Measurements from ENCODE around the gene UBE2D4.
A peak's percentile ranks its signal among the peaks of the same experiment; 100 is the strongest.
"Not testable (repeated sequence)": the region's sequence is repeated elsewhere in the genome, so short reads cannot be mapped to it uniquely, and the experiment has no call there.

The UBE2D4 gene

DNA sequence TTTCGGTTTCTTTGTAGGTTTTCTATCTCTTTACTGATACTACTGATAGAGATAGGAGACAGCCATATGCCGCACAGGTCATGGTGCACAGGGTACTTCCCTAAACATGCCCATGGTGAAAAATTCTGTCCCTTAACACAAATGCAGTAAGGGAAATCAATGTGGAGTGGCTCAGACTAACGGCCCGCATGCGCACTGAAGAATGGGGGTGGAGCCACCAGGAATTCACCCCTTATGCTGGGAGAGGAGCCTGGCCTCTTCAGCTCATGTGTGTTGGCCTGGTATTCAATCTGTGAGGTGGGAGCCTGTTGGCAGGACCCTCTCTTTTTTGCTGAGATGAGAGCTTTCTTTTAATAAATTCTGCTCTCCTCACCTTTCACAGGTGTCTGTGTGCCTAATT is 11.4 kb upstream of the UBE2D4 start:
- no peak for DNase-seq

DNA sequence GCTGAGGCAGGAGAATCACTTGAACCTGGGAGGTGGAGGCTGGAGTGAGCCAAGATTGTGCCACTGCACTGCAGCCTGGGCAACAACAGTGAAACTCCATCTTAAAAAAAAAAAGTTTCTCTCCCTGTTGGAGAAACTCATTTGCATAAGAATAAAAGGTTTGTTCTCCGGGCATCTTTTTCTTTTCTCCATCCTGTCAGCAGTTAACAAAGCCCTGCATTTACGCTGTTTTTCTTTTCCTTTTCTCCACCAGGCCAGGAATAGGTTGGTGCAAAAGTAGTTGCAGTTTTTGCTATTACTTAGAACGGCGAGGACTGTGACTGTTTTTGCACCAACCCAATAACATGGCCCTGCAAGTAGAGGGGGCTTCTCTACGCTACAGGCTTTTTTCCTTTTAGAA is 10.3 kb upstream of the UBE2D4 start:
- no peak for DNase-seq

DNA sequence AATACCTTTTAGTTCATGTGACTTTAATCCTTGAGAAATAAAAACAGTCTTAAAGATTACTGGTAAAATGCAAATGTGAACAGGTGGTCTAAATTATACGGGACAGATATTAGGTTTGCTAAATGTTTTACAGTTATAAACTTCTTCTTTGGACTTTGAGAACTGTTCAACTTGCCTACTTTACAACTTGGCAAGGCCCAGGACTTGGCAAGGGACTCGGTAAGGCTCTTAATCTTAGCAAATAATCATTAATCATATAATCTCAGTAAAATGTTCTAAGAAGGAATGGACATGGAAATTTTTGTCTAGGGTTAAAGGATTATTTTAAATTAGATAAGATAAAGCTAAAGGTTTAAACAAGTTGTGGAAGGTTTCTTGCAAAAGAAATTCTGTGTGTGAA is 4.8 kb upstream of the UBE2D4 start:
- DNase-seq = no peak

DNA sequence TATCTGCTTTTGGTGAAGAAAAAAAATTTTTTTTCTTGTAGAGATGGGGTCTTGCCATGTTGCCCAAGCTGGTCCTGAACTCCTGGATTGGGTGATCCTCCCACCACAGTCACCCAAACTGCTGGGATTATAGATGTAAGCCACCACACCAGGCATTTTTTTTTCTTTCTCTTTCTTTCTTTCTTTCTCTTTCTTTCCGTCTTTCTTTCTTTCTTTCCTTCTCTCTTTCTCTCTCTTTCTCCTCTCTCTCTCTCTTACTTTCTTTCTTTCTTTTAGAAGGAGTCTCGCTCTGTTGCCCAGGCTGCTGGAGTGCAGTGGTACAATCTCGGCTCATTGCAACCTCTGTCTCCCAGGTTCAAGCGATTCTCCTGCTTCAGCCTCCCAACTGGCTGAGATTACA is 3.5 kb upstream of the UBE2D4 start:
- no peak for DNase-seq

DNA sequence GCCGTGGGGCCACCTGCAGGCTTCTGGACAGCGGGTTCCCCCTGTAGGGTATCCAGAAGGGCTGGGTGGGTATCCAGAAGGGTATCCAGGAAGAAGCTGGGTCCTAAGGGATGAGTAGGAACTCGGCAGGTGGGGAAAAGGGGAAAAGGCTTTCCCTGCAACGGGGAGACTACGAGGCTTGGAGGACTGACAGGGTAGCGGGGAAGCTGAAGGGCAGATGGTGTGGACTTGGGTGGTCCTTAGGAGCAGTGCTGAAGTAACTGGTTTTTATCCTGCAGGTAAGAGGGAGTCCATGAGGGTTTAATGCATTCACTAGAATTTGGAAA is 525 bp downstream of the UBE2D4 start:
- DNase-seq = no peak

DNA sequence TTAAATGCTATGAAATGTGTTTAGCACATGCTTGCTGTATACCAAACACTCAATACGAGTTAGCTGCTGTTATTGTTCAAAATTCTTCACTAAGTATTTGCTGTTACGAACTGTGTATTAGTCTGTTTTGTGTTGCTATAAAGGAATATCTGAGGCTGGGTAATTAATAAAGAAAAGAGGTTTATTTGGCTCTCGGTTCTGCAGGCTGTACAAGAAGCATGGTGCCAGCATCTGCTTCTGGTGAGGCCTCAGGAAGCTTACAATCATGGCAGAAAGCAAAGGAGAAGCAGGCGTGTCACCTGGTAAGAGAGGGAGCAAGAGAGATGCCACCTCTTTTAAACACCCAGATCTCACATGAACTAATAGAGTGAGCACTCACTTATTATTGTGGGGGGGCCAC is 1.6 kb downstream of the UBE2D4 start:
- DNase-seq = no peak

DNA sequence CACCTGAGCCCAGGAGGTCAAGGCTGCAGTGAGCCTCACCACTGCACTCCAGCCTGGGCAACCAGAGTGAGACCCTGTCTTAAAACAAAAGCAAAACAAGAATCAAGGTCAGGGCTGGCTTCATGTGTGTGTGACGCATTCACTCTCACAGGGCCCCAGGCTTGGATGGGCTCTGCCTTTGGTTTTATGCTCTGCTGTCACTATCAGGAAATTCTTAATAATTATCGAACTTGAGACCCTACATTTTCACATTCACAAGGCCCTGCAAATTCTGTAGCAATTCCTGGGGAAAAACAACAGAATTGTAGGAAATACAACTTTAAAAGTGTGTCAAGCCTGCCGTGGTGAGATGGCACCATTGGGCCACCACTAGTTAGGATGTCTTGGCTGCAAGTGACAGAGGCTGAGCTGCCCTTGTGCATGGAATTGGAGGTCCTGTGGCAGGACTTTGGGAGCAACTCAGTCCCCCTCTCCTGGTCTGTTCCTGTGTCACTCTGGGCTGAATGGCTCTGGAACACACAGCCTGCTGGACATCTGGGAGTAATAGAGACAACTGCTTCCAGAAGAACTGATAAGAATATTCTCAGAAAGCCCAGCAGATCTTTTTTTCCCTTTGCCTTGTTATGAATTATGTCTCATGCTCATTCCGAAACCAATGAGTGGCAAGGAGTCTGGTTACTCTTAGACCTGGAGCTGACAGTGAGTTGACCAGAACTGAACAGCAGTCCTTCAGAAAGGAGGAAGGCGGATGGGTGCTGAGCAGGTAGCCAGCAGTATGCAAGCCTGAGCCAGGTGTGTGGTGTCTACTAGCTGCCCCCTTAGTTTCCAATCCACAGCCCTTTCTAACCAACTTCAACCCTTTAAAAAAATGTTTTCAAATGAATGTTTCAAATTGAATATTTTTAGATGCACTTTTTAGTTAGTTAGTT is 3.6 kb downstream of the UBE2D4 start:
- DNase-seq = no peak

GRCh38 chr7:43931346-43931745 is 5.1 kb downstream of the UBE2D4 start:
- peak; percentile 9 for DNase-seq

DNA sequence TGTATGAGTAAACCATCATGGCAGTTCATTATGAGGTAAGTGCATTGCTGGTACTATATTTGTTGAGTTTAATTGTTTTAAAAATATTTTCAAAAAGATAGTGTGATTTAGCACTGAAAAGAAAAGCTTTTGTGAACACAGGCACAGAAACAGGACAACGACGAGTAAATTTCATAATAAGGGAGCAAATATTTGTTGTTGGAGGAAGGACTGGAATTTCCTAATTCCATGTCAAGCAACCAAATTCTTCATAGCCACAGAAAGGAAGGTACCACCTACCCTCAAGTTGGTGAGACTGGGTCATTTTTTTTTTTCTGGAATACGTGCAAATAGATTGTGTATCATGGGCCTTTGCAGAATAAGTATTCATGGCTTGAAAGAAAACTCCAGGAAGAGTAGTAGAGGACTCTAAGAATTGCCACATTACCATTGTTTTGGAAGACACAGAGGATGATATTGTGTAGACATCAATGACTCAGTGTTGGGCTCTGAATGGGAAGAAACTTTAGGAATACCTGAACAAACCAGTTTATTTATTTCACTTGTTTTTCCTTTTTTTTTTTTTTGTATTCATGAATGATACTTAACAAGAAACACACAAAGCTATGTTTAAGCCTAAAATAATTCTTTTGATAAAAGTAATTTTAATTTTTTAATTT is 7.8 kb downstream of the UBE2D4 start:
- DNase-seq = no peak

- DNase-seq = no peak
These were observed 11.2 kb downstream of the UBE2D4 start for GRCh38 chr7:43937444-43937843.

DNA sequence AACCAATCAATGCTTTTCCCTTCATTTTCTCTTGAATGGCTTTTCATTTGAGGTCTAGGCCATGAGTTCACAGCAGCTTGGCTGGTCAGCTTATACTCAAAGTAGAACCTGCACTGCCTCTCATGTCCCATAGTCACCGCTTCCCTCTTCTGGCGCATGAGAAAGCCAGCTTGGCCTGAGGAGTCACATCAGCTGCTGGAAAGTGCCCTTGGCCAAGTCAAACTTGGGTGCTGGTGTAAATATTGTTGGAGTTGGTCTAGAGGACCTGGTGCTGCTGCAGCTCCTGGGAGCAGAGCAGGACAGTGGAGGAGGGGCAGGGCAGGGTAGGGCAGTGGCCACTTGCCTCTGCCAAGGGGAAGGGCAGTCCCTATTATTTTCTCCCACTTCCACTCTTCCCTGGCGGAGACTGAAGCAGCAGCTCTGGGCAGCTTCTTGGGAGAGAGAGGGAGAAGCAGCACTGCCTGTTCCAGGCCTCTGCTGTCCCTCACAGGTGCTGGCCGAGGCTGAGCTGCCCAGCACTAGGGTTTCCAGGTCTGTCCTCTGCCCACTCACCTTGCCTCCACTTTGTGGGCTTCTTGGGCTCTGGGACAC is 12.8 kb downstream of the UBE2D4 start:
- DNase-seq = no peak

- no peak for DNase-seq
These were observed 16.0 kb downstream of the UBE2D4 start for GRCh38 chr7:43942250-43942649.

DNA sequence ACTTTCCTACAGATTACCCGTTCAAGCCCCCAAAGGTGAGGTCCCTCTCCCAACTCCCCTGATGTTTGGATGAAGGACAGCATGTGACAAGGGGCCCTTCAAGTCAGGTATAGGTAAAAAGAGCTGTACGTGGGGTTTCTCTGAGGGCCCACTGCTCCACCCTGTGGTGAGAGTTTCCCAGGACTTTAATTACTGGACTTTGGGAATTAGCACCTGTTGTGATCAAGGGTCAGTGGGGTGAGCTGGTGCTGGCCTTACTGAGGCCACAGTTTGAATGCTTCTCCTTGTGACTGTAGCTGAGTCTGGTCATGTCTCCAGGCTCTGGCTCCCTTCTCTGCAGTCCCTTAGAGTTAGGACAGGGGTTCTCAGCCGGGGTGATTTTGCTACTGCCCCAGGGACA is 16.8 kb downstream of the UBE2D4 start:
- no peak for DNase-seq

GRCh38 chr7:43943417-43944187 is 17.4 kb downstream of the UBE2D4 start:
- no peak for DNase-seq

- no peak for DNase-seq
These were observed 18.1 kb downstream of the UBE2D4 start for GRCh38 chr7:43944286-43944685.

GRCh38 chr7:43952028-43952427 is 25.8 kb downstream of the UBE2D4 start:
- DNase-seq = no peak

DNA sequence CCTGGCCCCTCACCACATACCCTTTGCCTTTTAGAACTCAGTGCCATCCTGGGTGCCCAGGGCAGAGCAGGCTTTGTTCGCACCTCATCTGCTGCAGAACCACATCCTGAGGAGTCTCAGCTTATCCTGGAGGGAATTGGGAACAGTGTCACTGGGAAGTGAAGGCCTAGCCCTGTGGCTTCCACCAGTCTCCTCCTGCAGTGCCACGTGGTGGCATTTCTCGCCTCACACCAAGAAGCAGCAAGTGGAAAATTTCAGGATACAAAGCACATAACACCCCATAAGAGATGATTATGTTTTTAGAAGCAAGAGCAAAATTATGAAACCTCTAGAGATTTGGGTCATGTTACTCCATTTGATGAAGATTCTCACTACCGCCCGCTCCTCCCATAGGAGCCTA is 26.8 kb downstream of the UBE2D4 start:
- no peak for DNase-seq

DNA sequence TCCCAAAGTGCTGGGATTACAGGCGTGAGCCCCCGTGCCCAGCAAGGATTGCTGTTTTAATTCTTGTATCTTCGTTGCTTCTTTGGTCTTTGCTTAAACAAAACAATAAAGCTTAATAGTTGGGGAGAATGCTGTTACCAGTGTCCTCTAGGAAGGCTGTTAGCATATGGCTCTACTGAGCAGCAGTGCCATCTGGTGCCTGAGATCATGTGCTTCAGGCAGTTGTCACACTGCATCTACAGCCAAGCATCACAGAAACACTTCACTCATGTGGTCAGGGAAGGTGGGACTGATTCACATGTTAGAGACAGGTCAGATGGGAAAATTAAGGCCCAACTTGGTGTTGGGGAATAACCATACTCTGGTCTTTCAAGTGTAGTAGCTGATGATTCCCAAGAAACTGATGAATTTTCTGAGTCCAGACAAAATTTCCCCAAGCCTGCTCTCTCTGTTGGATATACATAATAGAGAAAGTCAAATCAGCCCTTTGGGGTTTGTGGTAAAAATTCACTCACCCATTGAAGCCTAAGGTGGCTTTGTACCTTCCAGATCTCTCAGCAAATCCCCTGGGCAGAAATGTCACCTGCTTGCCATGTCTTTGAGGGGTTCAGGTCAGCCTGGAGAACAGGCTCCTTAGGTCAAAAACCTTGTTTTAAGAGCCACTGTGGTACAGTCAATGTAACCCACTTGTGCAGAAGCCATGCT is 28.4 kb downstream of the UBE2D4 start:
- peak; percentile 14 for DNase-seq

DNA sequence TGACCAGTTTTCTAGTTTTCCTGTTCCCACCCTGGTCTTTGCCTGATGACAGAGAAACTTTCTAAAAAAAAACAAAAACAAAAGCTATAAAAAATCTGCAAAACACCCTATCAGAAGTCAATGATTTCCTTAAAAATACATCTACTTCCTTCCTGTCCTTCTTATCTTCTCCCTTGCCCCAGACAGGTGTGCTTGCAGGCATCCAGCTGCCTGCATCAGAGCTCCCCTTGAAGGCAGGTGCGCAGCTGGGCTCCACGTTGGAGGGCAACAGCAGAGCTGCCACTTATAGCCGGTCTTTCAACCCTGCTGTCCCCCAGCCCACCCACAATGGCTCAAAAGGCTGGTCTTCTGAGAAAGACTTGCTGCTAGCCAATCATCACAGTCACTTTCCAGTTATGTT is 29.8 kb downstream of the UBE2D4 start:
- DNase-seq = no peak

GRCh38 chr7:43960933-43961332 is 34.7 kb downstream of the UBE2D4 start:
- no peak for DNase-seq

GRCh38 chr7:43966392-43966791 is 40.2 kb downstream of the UBE2D4 start:
- not testable (repeated sequence) for DNase-seq

- DNase-seq = not testable (repeated sequence)
These were observed 42.2 kb downstream of the UBE2D4 start for GRCh38 chr7:43968172-43969040.

Data from stimulated activated CD4-positive, alpha-beta T cell treated with anti-CD3 and anti-CD28 coated beads, Interleukin-15, amount 100 ng/mL, for 24 hours (primary cell).